NCI-H446 treated with DMSO at 0.1 percent for 48 hours (cell line): ENCODE results near the gene EBP.
"Not testable (repeated sequence)": the region's sequence is repeated elsewhere in the genome, so short reads cannot be mapped to it uniquely, and the experiment has no call there.

Source experiments
- DNase-seq: peaks from one replicate; lab custom pipeline; 2025; lab: John Stamatoyannopoulos, UW

The EBP gene

GRCh38 chrX:48525853-48526252 lies 4.2 kb downstream of the EBP start:
- not testable (repeated sequence) for DNase-seq

- no peak for DNase-seq
Measured at GRCh38 chrX:48530736-48531135, 9.1 kb downstream of the EBP start.

- DNase-seq, result no peak
Measured at GRCh38 chrX:48531358-48531959, 9.9 kb downstream of the EBP start.

GRCh38 chrX:48532161-48532560 lies 10.6 kb downstream of the EBP start:
- no peak for DNase-seq

GRCh38 chrX:48533165-48533564 lies 11.6 kb downstream of the EBP start:
- DNase-seq, result no peak

GRCh38 chrX:48538641-48539344 lies 17.2 kb downstream of the EBP start:
- DNase-seq, result no peak

GRCh38 chrX:48539345-48540027 lies 17.9 kb downstream of the EBP start, which contains the start of gene TBC1D25:
TSS of gene TBC1D25 (plus strand) at chrX:48539714. CDS start at chrX:48539798, 84 bp downstream.
- DNase-seq, result peak; percentile 93

- no peak for DNase-seq
Measured at GRCh38 chrX:48540028-48540375, 18.4 kb downstream of the EBP start.

- DNase-seq, result no peak
Measured at GRCh38 chrX:48540480-48540879, 18.9 kb downstream of the EBP start.

- DNase-seq, result no peak
Measured at GRCh38 chrX:48541140-48541814, 19.7 kb downstream of the EBP start.

- DNase-seq, result no peak
Measured at GRCh38 chrX:48548871-48549270, 27.3 kb downstream of the EBP start.

- not testable (repeated sequence) for DNase-seq
Measured at GRCh38 chrX:48555731-48556325, 34.2 kb downstream of the EBP start.

- DNase-seq, result no peak
Measured at GRCh38 chrX:48558271-48558670, 36.7 kb downstream of the EBP start.

- DNase-seq, result no peak
Measured at GRCh38 chrX:48559636-48560035, 38.0 kb downstream of the EBP start.

- DNase-seq, result no peak
Measured at GRCh38 chrX:48560056-48560455, 38.4 kb downstream of the EBP start.

GRCh38 chrX:48560681-48561080 lies 39.1 kb downstream of the EBP start:
- DNase-seq, result no peak

GRCh38 chrX:48569958-48570357 lies 48.4 kb downstream of the EBP start:
- no peak for DNase-seq

GRCh38 chrX:48573690-48574269 lies 52.2 kb downstream of the EBP start:
- DNase-seq, result peak; percentile 39

- peak; percentile 79 for DNase-seq
Measured at GRCh38 chrX:48574270-48575266, 53.0 kb downstream of the EBP start, which contains the start of gene RBM3. TSS of gene RBM3 (plus strand) at chrX:48574484. CDS start at chrX:48575181, 697 bp downstream.

GRCh38 chrX:48575642-48576041 lies 54.0 kb downstream of the EBP start:
- DNase-seq, result no peak

GRCh38 chrX:48576108-48576507 lies 54.5 kb downstream of the EBP start:
- no peak for DNase-seq
